Gastrocnemius medialis (tissue), 4 donors: Measurements from ENCODE around the gene AUTS2.

ENCODE experiments used
- POLR2A ChIP-seq, 2 donors: fragments of 450-650 bp; IDR thresholded peaks; one replicate each; pipeline ENCODE4 v1.6.1; 2017; ENCODE audit warnings: antibody characterized with exemption in 2 of 2, mild to moderate bottlenecking in 2 of 2, moderate library complexity in 2 of 2
- TF ChIP-seq, protein P1 (sequence below), 5 experiments: fragments of 450-650 bp in 3 of 5; fragments of 200-600 bp in 2 of 5; sonication (generic) in 2 of 5; IDR thresholded peaks in 4 of 5; conservative IDR thresholded peaks in 1 of 5; 1 replicate in 4 of 5; 2 replicates in 1 of 5; pipeline ENCODE4 v1.5.1; 2016 to 2019; ENCODE audit warnings: antibody characterized with exemption in 5 of 5, mild to moderate bottlenecking in 3 of 5, moderate library complexity in 3 of 5

GRCh38 chr7:70770154-70770553, 1171.9 kb downstream of the AUTS2 start:
- TF ChIP-seq, protein P1, sequence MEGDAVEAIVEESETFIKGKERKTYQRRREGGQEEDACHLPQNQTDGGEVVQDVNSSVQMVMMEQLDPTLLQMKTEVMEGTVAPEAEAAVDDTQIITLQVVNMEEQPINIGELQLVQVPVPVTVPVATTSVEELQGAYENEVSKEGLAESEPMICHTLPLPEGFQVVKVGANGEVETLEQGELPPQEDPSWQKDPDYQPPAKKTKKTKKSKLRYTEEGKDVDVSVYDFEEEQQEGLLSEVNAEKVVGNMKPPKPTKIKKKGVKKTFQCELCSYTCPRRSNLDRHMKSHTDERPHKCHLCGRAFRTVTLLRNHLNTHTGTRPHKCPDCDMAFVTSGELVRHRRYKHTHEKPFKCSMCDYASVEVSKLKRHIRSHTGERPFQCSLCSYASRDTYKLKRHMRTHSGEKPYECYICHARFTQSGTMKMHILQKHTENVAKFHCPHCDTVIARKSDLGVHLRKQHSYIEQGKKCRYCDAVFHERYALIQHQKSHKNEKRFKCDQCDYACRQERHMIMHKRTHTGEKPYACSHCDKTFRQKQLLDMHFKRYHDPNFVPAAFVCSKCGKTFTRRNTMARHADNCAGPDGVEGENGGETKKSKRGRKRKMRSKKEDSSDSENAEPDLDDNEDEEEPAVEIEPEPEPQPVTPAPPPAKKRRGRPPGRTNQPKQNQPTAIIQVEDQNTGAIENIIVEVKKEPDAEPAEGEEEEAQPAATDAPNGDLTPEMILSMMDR (IDR thresholded peaks at IDR 0.05 in 4 of 5, conservative IDR thresholded peaks at IDR 0.05 in 1 of 5) = no peak
- no peak for TF ChIP-seq POLR2A (IDR thresholded peaks at IDR 0.05)
